Memory B cell (primary cell): Measurements from ENCODE around the gene ZBTB34.

Source experiments
- ATAC-seq: fragments of 150-1000 bp; cut with Tn5 transposase; 2 replicates; pipeline ENCODE4 v1.10.0; 2021; ENCODE audit warnings: low read depth, mild to moderate bottlenecking, moderate library complexity
- DNase-seq, 2 donors: peaks; one replicate each; pipeline ENCODE4 v3.0.0; 2022; ENCODE audit warnings: low spot score in 2 of 2
- H3K27ac Mint-ChIP-seq: one replicate; pipeline ENCODE4 v1.8.0; 2022; ENCODE audit warnings: mild to moderate bottlenecking, moderate library complexity, mixed read lengths
- H3K27me3 Mint-ChIP-seq: one replicate; pipeline ENCODE4 v1.8.0; 2022; ENCODE audit warnings: mixed read lengths
- H3K36me3 Mint-ChIP-seq: one replicate; pipeline ENCODE4 v1.8.0; 2022; ENCODE audit warnings: mild to moderate bottlenecking, mixed read lengths
- H3K4me1 Mint-ChIP-seq: one replicate; pipeline ENCODE4 v1.8.0; 2022; ENCODE audit warnings: mixed read lengths
- H3K4me3 Mint-ChIP-seq: one replicate; pipeline ENCODE4 v1.8.0; 2022; ENCODE audit warnings: mild to moderate bottlenecking, moderate library complexity, mixed read lengths
- H3K9me3 Mint-ChIP-seq: one replicate; pipeline ENCODE4 v1.8.0; 2022; ENCODE audit warnings: mixed read lengths

Gene ZBTB34

GRCh38 chr9:126853667-126854066 is 6.8 kb upstream of the ZBTB34 start:
- no peaks in the 10 kb centered on the region for H3K9me3 Mint-ChIP-seq
- ATAC-seq (no peak), DNase-seq (no peak)
- no peak overlapping the region for H3K27ac Mint-ChIP-seq
- H3K4me3 Mint-ChIP-seq = no peak overlapping the region
- H3K27me3 Mint-ChIP-seq = peaks cover 10% of the 10 kb centered on the region
- H3K36me3 Mint-ChIP-seq = no peaks in the 10 kb centered on the region
- H3K4me1 Mint-ChIP-seq = no peaks in the 10 kb centered on the region

DNA sequence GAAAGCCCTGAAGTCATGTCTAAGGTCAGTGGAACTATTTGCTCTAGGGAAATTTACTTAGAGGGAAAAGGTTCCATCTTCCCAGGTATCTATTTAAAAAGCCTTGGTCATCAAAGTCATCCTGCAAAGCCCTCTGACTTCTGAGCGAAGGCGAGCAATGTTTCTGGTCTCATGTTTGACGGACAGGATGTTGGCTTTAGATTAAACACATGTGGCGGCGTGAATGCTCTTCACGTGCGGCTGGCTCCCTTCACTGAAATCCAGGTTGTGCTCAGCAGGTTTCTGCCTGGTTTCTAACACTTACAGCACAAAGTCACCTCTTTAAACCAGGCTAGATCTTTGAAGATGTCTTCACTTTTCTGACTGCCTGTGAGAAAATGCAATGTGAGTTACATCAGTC is 5.7 kb upstream of the ZBTB34 start:
- Mint-ChIP-seq H3K27ac (no peak overlapping the region), H3K27me3 (peaks cover 10% of the 10 kb centered on the region), H3K36me3 (no peaks in the 10 kb centered on the region), H3K4me1 (no peaks in the 10 kb centered on the region), H3K4me3 (no peak overlapping the region), H3K9me3 (no peaks in the 10 kb centered on the region)
- ATAC-seq = no peak
- DNase-seq = no peak

DNA sequence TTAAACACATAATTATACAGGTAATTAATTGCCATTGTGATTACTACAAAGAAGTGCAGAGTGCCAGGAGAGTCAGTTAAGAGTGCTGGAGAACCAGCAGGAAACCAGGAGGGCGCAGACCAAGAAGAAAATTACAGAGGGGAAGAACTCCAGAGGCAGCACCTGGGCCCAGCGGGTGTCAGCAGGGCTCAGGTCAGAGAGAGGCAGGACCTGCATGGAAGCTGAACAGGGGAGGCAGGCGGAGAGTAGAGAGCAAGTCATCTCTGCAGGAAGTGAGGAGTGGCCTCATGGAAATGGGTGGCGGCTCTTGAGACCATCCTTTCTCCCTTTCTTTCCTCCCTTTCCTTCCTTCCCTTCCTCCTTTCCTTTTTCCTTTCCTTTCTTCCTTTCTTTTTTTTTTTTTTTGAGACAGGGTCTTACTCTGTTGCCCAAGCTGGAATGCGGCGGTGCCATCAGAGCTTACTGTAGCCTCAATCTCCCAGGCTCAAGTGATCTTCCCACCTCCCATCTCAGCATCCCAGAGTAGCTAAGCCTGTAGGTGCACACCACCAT is 4.0 kb upstream of the ZBTB34 start:
- H3K27ac Mint-ChIP-seq = no peak overlapping the region
- no peaks in the 10 kb centered on the region for H3K4me1 Mint-ChIP-seq
- H3K27me3 Mint-ChIP-seq = peaks cover 5% of the 10 kb centered on the region
- no peaks in the 10 kb centered on the region for H3K36me3 Mint-ChIP-seq
- no peak overlapping the region for H3K4me3 Mint-ChIP-seq
- ATAC-seq (no peak), DNase-seq (no peak)
- H3K9me3 Mint-ChIP-seq = no peaks in the 10 kb centered on the region

GRCh38 chr9:126857261-126857960 is 3.0 kb upstream of the ZBTB34 start:
- H3K4me1 Mint-ChIP-seq = peaks cover 9% of the 10 kb centered on the region
- ATAC-seq = no peak
- H3K27ac Mint-ChIP-seq = no peak overlapping the region
- peaks cover 5% of the 10 kb centered on the region for H3K27me3 Mint-ChIP-seq
- no peaks in the 10 kb centered on the region for H3K36me3 Mint-ChIP-seq
- no peak overlapping the region for H3K4me3 Mint-ChIP-seq
- no peak for DNase-seq
- H3K9me3 Mint-ChIP-seq = no peaks in the 10 kb centered on the region

DNA sequence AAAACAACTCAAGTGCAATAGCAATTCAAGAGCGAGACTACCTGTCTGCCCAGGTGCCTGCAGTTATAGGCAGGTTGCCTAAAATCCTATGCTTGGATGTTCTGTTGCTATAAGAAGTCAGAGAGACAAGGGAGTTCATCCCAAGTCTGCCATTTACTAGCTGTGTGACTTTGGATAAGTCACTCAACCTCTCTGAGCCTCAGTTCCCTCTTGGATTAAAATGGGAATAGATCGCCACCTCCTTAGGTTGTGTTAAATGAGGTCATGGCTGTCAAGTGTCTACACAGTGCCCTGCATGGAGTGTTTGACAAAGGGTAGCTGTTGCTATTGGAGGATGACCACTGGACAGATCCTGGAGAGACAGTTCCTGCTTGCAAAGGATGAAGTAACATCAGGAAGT is 1.3 kb upstream of the ZBTB34 start:
- no peak overlapping the region for H3K27ac Mint-ChIP-seq
- DNase-seq (no peak), ATAC-seq (no peak)
- H3K4me3 Mint-ChIP-seq = peak overlapping the region; percentile 55
- no peaks in the 10 kb centered on the region for H3K9me3 Mint-ChIP-seq
- H3K36me3 Mint-ChIP-seq = no peaks in the 10 kb centered on the region
- H3K4me1 Mint-ChIP-seq = peaks cover 14% of the 10 kb centered on the region
- H3K27me3 Mint-ChIP-seq = peaks cover 2% of the 10 kb centered on the region

- peak in 1 of 2 donors; percentile 30 for DNase-seq
- Mint-ChIP-seq H3K27me3 (peaks cover 2% of the 10 kb centered on the region), H3K4me3 (peak overlapping the region; percentile 87), H3K9me3 (no peaks in the 10 kb centered on the region), H3K27ac (peak overlapping the region; percentile 84), H3K36me3 (peaks cover 3% of the 10 kb centered on the region), H3K4me1 (peaks cover 17% of the 10 kb centered on the region)
- ATAC-seq = peak; percentile 11
Observed at GRCh38 chr9:126860757-126861466, 473 bp downstream of the ZBTB34 start.

GRCh38 chr9:126861707-126862103 is 1.3 kb downstream of the ZBTB34 start:
- Mint-ChIP-seq H3K9me3 (no peaks in the 10 kb centered on the region), H3K4me1 (peaks cover 21% of the 10 kb centered on the region)
- no peak for DNase-seq

DNA sequence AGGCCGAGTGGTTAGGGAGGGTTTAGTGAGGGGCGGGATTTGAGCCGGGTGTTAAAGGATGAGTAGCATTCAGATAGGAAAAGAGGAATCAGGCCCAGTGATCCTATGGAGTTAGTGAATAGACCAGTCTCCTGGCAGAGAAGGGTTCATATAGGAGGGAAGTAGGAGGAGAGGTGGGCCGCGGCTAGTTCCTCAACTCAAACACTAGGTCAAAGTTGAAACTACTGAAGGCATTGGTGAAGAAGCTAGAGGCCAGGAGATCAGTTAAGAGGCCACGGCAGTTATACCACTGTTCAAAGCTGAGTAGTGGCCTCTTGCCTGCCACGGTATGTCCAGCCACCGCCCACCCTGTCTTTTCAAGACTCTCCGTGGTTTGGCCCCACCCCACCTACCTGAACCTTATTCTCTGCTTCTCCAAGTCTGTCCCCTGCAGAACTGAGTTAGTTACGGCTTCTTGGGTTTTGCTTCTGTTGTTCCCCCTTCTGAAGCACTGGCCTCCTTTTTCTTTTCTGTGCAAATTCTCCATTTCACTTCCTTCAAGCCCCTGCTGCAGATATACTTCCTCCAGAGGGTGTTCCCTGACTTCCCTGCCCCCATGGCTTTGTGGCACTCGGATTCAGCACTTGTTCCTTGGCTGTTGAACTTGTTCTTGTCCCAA is 1.8 kb downstream of the ZBTB34 start:
- ATAC-seq = peak; percentile 20
- Mint-ChIP-seq H3K4me3 (peak overlapping the region; percentile 87), H3K27ac (peak overlapping the region; percentile 67), H3K27me3 (no peaks in the 10 kb centered on the region), H3K9me3 (no peaks in the 10 kb centered on the region), H3K36me3 (peaks cover 10% of the 10 kb centered on the region), H3K4me1 (peaks cover 21% of the 10 kb centered on the region)
- no peak for DNase-seq

More at GRCh38 chr9:126861707-126862103, 1.3 kb downstream of the ZBTB34 start:
- H3K4me3 Mint-ChIP-seq = peak overlapping the region; percentile 87
- ATAC-seq = no peak
- H3K27me3 Mint-ChIP-seq = no peaks in the 10 kb centered on the region
- H3K27ac Mint-ChIP-seq = peak overlapping the region; percentile 67
- peaks cover 8% of the 10 kb centered on the region for H3K36me3 Mint-ChIP-seq

DNA sequence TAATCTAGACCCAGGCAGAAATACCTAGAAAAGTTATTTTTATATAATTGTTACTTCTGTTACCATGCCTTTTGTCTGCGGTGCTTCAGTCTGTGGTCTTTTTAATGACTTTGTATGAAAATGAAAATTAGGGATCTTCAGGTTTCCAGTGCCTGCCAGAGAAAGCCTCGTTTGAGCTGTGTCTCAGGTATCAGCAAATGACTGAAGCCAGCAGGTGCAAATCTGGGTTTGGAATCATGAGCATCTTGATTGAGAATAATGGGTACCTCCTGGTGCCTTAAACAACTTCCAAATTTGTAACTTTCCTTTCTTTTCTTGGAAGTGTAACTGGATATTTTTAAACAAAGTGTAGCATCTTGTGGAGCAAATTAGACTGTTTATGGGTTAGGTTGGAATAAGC is 4.3 kb downstream of the ZBTB34 start:
- H3K27ac Mint-ChIP-seq = peak overlapping the region; percentile 31
- peaks cover 27% of the 10 kb centered on the region for H3K4me1 Mint-ChIP-seq
- no peak overlapping the region for H3K4me3 Mint-ChIP-seq
- no peaks in the 10 kb centered on the region for H3K9me3 Mint-ChIP-seq
- no peak for ATAC-seq
- H3K36me3 Mint-ChIP-seq = peaks cover 10% of the 10 kb centered on the region
- no peak for DNase-seq
- H3K27me3 Mint-ChIP-seq = no peaks in the 10 kb centered on the region

- DNase-seq (no peak), ATAC-seq (no peak)
- Mint-ChIP-seq H3K9me3 (no peaks in the 10 kb centered on the region), H3K4me3 (no peak overlapping the region), H3K4me1 (peaks cover 22% of the 10 kb centered on the region), H3K27ac (no peak overlapping the region), H3K36me3 (peaks cover 10% of the 10 kb centered on the region), H3K27me3 (no peaks in the 10 kb centered on the region)
Observed at GRCh38 chr9:126869368-126869767, 8.9 kb downstream of the ZBTB34 start.

DNA sequence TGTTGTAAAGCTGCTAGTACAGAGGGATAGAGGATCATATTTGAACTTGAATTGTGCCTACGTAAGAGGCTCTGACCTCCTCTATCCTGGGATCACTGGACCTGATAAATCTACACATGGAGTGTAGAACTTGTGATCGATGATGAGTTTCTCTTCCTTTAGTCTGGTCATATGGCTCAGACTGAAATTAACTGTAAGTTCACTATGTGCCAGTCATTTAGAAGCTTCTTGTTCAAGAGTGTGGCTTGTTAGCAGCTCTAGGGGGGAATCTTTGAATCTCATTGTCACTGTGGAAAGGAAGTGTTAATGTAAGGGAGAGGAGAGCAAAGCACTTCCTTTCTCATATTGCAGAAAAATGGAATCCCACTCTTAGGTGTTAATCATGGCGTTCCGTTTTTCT is 12.1 kb downstream of the ZBTB34 start:
- Mint-ChIP-seq H3K4me1 (peaks cover 22% of the 10 kb centered on the region), H3K9me3 (no peaks in the 10 kb centered on the region), H3K4me3 (no peak overlapping the region), H3K27me3 (no peaks in the 10 kb centered on the region), H3K36me3 (peaks cover 2% of the 10 kb centered on the region), H3K27ac (peak overlapping the region; percentile 32)
- no peak for ATAC-seq
- no peak for DNase-seq

GRCh38 chr9:126874546-126875314 is 14.3 kb downstream of the ZBTB34 start:
- DNase-seq = no peak
- Mint-ChIP-seq H3K27me3 (no peaks in the 10 kb centered on the region), H3K4me1 (peaks cover 16% of the 10 kb centered on the region), H3K36me3 (peaks cover 4% of the 10 kb centered on the region), H3K9me3 (no peaks in the 10 kb centered on the region), H3K4me3 (no peak overlapping the region), H3K27ac (peak overlapping the region; percentile 66)
- ATAC-seq = no peak

DNA sequence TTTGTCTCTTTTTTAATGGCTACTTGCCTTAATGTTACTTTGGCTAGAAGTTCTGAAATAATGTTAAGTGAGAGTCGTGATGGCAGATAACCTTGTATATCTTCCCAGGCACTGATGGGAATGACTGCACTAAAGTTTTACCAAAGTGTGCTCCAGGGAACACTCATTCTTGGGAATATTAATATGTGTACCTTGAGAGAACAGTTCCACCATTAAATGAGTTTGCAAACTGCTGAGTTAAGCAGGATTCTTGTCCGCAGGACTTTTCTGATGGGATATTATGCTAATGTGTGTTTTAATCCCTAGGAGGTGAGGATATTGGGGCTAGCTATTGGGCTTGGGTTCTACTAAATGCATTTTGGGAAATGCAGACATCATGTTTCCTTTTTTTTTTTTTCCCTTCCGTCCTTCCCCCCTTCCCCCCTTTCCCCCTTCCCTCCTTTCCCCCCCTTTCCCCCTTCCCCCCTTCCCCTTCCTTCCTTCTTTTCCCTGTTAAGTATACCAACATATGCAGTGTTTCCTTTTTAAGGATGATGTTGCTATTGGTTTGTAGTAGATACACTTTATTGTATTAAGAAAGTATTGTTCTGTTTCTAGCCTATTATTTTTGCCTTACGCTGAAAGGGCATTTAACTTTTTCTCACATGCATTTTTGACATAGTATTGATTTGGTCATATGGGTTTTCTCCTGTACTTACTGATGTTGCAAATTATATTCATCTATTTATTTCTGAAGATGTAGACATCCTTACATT is 15.5 kb downstream of the ZBTB34 start:
- Mint-ChIP-seq H3K36me3 (peaks cover 15% of the 10 kb centered on the region), H3K4me3 (no peak overlapping the region), H3K9me3 (no peaks in the 10 kb centered on the region), H3K27me3 (no peaks in the 10 kb centered on the region), H3K27ac (peak overlapping the region; percentile 29), H3K4me1 (peaks cover 14% of the 10 kb centered on the region)
- ATAC-seq (no peak), DNase-seq (no peak)
